Placental epithelial cell (primary cell): ENCODE results near the gene VAMP5. TPM values are rescaled to one million over a fixed set of nuclear protein-coding genes. Genes with fewer than 3 reads are reported as not detected.

Source experiments
- small RNA-seq: library from RNA; depleted of rRNA; stranded (forward); fragments of <200 nt; gene quantifications from one replicate; pipeline ENCODE3, GENCODE V24; 2012
- total RNA-seq: library from RNA; depleted of rRNA; stranded (reverse); fragments of >200 nt; gene quantifications from 2 replicates; pipeline ENCODE4 v1.2.3, GENCODE V29; 2012

VAMP5 gene
- total RNA-seq = 2.0 and 10.2 TPM in 2 replicates

GRCh38 chr2:85584354-85584856 is at the start of gene VAMP5:
Gene VAMP5, plus strand, starts transcription at chr2:85584431. Its CDS starts 60 bp downstream, at chr2:85584491.

DNA sequence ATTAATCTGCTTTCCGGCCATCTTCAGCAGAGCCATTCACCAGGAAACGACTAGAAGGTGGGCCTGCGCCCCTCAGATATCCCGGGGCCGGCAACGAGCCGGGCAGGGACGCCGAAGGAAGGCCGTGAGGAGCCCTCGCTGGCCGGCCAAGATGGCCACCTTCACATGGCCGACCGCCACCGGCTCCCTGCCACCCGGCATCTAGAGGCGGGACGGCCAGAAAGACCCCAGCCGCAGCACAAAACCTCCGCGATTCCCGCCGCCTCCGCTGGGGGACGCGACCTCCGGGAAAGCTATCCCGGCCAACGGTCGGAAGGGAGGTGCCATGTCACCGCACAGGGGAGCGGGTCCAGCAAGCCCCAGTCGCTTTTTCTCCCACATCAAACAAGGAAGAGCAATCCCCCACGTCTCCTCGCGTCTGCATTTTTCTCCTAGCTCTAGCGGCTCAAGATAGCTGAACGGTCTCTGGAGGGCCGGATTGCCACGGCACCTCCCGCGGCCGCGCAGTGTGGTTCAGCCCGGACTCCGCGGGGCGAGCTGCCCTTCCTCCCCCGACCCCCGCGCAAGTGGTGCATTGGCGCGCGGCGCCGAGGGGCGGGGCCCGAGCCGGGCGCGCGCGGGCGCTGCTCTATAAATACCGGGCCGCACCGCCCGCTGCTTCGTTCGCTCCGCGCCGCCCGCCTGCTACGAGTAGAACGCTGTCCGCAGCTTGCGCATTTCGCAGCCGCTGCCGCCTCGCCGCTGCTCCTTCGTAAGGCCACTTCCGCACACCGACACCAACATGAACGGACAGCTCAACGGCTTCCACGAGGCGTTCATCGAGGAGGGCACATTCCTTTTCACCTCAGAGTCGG is 45.5 kb upstream of the VAMP5 start, which contains the start of gene MAT2A:
MAT2A (plus strand) TSS at position 662 of the 854 bp plus-strand sequence; CDS start at position 782, 120 bp downstream.

DNA sequence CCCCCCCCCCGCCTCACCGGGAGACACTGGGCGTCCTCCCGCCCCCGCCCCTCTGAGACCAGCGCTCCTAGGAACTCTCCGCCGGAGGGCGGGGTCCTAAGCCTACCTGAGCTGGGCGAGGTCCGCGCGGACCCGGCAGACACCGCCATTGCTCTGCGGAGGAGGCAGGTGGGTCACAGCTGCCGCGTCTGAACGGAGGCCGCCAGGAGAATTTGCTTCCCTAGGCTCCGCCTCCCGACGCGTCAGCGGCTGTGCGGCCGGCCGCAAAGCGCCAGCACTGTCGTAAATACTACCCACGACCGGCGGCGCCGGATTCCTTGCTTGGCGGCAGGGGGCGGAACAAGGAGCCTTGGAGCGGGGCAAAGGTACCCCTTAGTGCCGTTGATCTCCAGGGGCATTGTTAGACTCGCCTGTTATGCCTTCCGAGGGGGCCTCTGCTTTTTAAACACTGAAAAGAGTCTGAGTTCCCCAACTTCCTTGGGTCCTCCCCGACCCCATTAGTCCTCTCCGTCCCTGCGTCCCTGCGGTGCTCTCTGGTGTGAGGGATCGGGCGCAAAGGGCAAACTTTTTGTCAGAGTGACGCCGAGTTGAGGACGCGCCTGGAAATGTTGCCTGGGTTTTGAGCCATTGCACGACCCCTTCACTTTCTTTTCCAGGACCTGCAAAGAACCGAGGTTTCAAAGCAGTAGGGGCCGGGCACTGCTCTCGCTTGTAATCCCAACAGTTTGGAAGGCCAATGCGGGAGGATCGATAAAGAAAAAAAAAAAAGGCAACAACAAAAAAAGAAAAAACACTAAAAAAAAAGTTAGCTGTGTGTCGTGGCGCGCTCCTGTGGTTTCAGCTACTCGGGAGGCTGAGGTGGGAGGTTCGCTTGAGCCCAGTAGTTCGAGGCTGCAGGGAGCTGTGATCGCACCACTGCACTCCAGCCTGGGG is 22.7 kb upstream of the VAMP5 start, which contains the start of gene GGCX:
GGCX (minus strand) TSS at position 214 of the 933 bp plus-strand sequence; CDS start at position 149, 65 bp downstream.

DNA sequence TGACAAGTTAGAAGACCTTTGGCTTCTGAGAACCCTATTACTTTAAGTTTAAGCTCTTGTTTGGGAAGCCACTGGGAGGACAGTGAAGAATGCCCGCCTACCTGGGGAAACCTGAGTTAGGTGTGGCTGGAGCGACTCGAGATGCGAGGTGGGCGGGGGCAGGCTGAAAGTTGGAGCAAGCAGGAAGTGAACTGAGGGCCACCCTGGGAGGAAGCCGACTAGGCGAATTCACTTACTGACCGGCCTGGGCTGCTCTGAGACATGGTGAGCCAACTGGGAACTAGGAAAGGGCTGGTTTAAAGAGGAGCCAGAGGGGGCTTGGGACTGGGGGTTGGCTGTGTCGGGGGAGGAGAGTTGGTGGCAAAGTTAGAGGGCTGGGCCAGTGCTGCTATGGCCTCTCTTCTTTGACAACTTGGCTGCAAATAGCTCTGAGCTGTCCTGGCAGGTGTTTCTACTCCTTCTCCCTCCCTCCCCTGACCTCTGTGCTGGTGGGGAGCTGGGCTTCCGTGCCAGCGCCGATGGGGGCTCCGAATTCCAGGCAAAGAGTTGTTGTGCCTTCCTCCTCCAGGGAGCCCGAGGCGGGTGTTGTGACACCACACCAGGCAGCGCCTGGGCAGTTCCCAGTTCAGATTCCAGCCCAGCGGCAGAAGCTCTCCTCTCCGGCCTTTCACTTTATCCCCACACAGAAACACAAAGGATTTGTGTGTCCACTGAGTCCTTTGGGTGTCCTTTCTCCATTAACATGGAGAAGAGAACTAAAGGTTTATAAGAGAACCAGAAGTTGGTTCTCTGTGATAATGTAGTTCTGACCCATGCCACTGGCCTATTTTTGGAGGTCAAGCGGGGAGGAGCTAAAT is 6.6 kb upstream of the VAMP5 start, which contains the start of gene VAMP8:
VAMP8 (plus strand) TSS at position 201 of the 857 bp plus-strand sequence; CDS start at position 262, 61 bp downstream.

GRCh38 chr2:85595301-85596025 is 11.2 kb downstream of the VAMP5 start, which contains the start of gene RNF181:
Gene RNF181, plus strand, starts transcription at chr2:85595745. Its CDS starts 19 bp downstream, at chr2:85595764.

GRCh38 chr2:85602476-85603234 is 18.4 kb downstream of the VAMP5 start, which contains the start of gene TMEM150A:
Gene TMEM150A, minus strand, starts transcription at chr2:85602698. Its CDS starts 750 bp downstream, at chr2:85601948.

DNA sequence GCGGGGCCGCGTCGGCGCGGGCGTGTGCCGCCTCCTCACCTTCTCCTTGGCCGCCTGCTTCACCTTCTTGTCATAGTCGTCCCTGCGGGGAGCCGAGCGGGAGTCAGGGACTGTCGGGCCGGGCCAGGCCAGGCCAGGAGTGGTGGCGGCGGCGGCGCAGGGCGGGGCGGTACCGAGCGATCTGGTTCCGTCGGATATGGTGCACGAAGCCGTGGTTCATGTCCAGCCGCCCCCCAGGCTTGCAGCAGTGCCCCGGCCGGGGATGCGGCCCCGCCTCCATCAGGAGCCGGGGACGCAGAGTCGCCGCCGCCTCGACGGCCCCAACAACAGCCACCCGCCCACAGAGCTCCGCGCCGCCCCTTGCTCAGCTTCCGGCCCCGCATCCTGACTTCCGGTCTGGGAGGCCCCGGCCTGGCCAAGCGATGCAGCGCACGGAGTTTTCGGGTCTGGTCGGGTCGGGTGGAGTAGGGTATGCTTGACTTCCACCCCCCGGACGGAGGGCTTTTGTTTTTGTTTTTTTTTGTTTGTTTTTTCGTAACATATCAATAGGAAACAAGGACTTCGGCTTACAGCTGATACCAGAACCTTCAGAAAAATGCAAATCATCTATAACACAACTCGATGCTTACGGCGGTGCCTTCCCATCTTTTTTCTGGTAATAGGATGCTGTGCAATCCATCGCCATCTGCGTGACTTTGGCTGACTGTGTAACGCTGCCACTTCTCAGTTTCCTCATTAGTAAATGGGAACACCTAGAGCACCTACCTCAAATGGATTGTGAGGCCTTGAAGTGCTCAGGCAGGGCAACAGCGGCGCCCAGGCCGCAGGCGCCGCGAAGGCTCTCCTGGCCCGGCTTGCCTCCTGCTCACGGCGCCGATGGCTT is 27.7 kb downstream of the VAMP5 start, which contains the start of gene C2orf68:
C2orf68 (minus strand) TSS at position 362 of the 883 bp plus-strand sequence; CDS start at position 280, 82 bp downstream.

Small RNA genes lying within 50 kb of the gene (small RNA-seq; reads per million reads assigned to genes)
- gene RN7SL126P = not detected

Other genes starting within 250 kb of the VAMP5 start
- gene RETSAT, start 229.9 kb upstream of the VAMP5 start, total RNA-seq = 19.6 and 45.5 TPM in 2 replicates
- gene ELMOD3, start 229.7 kb upstream of the VAMP5 start, total RNA-seq = 15.9 and 25.5 TPM in 2 replicates
- 650 and 738 TPM in 2 replicates for gene CAPG, start 174.1 kb upstream of the VAMP5 start, total RNA-seq
- under 0.01 TPM in 1 of 2 replicates, not detected in the other for gene SH2D6, start 165.7 kb upstream of the VAMP5 start, total RNA-seq
- 60.5 and 66.9 TPM in 2 replicates for gene MAT2A, start 45.3 kb upstream of the VAMP5 start, total RNA-seq
- gene GGCX, start 22.9 kb upstream of the VAMP5 start, total RNA-seq = 42.0 and 62.5 TPM in 2 replicates
- 73.0 and 74.6 TPM in 2 replicates for gene VAMP8, start 6.8 kb upstream of the VAMP5 start, total RNA-seq
- gene RNF181, start 11.3 kb downstream of the VAMP5 start, total RNA-seq = 125 and 174 TPM in 2 replicates
- 7.7 and 12.2 TPM in 2 replicates for gene TMEM150A, start 18.3 kb downstream of the VAMP5 start, total RNA-seq
- gene C2orf68, start 27.6 kb downstream of the VAMP5 start, total RNA-seq = 16.7 and 23.2 TPM in 2 replicates
- gene USP39, start 31.8 kb downstream of the VAMP5 start, total RNA-seq = 29.4 and 36.5 TPM in 2 replicates
- gene SFTPB, start 83.8 kb downstream of the VAMP5 start, total RNA-seq = not detected in 2 replicates
- gene GNLY, start 109.9 kb downstream of the VAMP5 start, total RNA-seq = not detected in 2 replicates
- 0.39 TPM in 1 of 2 replicates, not detected in the other for gene ATOH8, start 169.6 kb downstream of the VAMP5 start, total RNA-seq